OCI-LY1 (cell line): ENCODE measurements around the gene SLC17A3.

ENCODE experiments used
- CTCF ChIP-seq: fragments of 200-600 bp; sonication (generic), shearing (Covaris generic); IDR thresholded peaks from 2 replicates; pipeline ENCODE4 v1.5.1; 2017; ENCODE audit warnings: mild to moderate bottlenecking, antibody characterized with exemption, low read length, moderate library complexity, mixed read lengths
- EZH2 ChIP-seq: fragments of 200-600 bp; sonication (generic), shearing (Covaris generic); IDR thresholded peaks from 2 replicates; pipeline ENCODE4 v1.8.0; 2017; ENCODE audit warnings: borderline replicate concordance, mixed run types, mild to moderate bottlenecking, antibody characterized with exemption, low read length, moderate library complexity, mixed read lengths

GRCh38 chr6:25883536-25883935 is 9.5 kb upstream of the SLC17A3 start:
- TF ChIP-seq CTCF, result no peak
- TF ChIP-seq EZH2, result no peak
